ENCODE data around the gene MYADM. TPM values are rescaled to one million over a fixed set of nuclear protein-coding genes. Genes with fewer than 3 reads are reported as not detected.
"Not testable (repeated sequence)": the region's sequence is repeated elsewhere in the genome, so short reads cannot be mapped to it uniquely, and the experiment has no call there.

The MYADM gene
- total RNA-seq, 1 donor from 2014 or later = 211 TPM

GRCh38 chr19:53866865-53867224 lies 838 bp upstream of the MYADM start:
- intact Hi-C loops (cut with DNase I) = no loop called here

GRCh38 chr19:53868091-53868891 lies 608 bp downstream of the MYADM start:
- intact Hi-C loops (cut with DNase I) = no loop called here
- DNase-seq (ENCODE audit: low spot score) = no peak

More at GRCh38 chr19:53866865-53867224, 838 bp upstream of the MYADM start:
- DNase-seq (ENCODE audit: low spot score) = no peak

GRCh38 chr19:53868892-53869804 lies 1.5 kb downstream of the MYADM start:
- intact Hi-C loops (cut with DNase I) = no loop called here
- peak; percentile 96 for DNase-seq (ENCODE audit: low spot score)

- intact Hi-C loops (cut with DNase I); DNase-seq (ENCODE audit: low spot score): not testable (repeated sequence)
These were observed 2.3 kb downstream of the MYADM start for GRCh38 chr19:53869805-53870484.

GRCh38 chr19:53870485-53870844 lies 2.8 kb downstream of the MYADM start:
- DNase-seq (ENCODE audit: low spot score) = no peak
- intact Hi-C loops (cut with DNase I) = no loop called here

GRCh38 chr19:53871454-53871853 lies 3.8 kb downstream of the MYADM start:
- intact Hi-C loops (cut with DNase I) = no loop called here
- DNase-seq (ENCODE audit: low spot score) = no peak

GRCh38 chr19:53872762-53873161 lies 5.1 kb downstream of the MYADM start:
- no peak for DNase-seq (ENCODE audit: low spot score)
- intact Hi-C loops (cut with DNase I) = no loop called here

GRCh38 chr19:53873773-53874605 lies 6.3 kb downstream of the MYADM start:
- no peak for DNase-seq (ENCODE audit: low spot score)
- intact Hi-C loops (cut with DNase I) = no loop called here

- DNase-seq (ENCODE audit: low spot score) = no peak
These were observed 6.9 kb downstream of the MYADM start for GRCh38 chr19:53874606-53874990.

GRCh38 chr19:53875602-53876325 lies 8.1 kb downstream of the MYADM start:
- intact Hi-C loops (cut with DNase I) = no loop called here
- DNase-seq (ENCODE audit: low spot score) = no peak

More at GRCh38 chr19:53874606-53874990, 6.9 kb downstream of the MYADM start:
- intact Hi-C loops (cut with DNase I) = no loop called here

GRCh38 chr19:53876651-53877224 lies 9.1 kb downstream of the MYADM start:
- intact Hi-C loops (cut with DNase I) = no loop called here
- DNase-seq (ENCODE audit: low spot score) = no peak

- no peak for DNase-seq (ENCODE audit: low spot score)
- intact Hi-C loops (cut with DNase I) = no loop called here
These were observed 9.7 kb downstream of the MYADM start for GRCh38 chr19:53877361-53877766.

- intact Hi-C loops (cut with DNase I) = no loop called here
- no peak for DNase-seq (ENCODE audit: low spot score)
These were observed 11.1 kb downstream of the MYADM start for GRCh38 chr19:53878776-53879139.

GRCh38 chr19:53879140-53880081 lies 11.7 kb downstream of the MYADM start:
- intact Hi-C loops (cut with DNase I) = no loop called here
- peak; percentile 97 for DNase-seq (ENCODE audit: low spot score)

- no peak for DNase-seq (ENCODE audit: low spot score)
- intact Hi-C loops (cut with DNase I) = no loop called here
These were observed 13.2 kb downstream of the MYADM start for GRCh38 chr19:53880711-53881481.
